Measurements from ENCODE around the gene ZNF669. TPM values are rescaled to one million over a fixed set of nuclear protein-coding genes. Genes with fewer than 3 reads are reported as not detected.
A peak's percentile ranks its signal among the peaks of the same experiment; 100 is the strongest.

ZNF669 gene
- total RNA-seq, 1 donor from 2014 or later = 10.0 TPM

DNA sequence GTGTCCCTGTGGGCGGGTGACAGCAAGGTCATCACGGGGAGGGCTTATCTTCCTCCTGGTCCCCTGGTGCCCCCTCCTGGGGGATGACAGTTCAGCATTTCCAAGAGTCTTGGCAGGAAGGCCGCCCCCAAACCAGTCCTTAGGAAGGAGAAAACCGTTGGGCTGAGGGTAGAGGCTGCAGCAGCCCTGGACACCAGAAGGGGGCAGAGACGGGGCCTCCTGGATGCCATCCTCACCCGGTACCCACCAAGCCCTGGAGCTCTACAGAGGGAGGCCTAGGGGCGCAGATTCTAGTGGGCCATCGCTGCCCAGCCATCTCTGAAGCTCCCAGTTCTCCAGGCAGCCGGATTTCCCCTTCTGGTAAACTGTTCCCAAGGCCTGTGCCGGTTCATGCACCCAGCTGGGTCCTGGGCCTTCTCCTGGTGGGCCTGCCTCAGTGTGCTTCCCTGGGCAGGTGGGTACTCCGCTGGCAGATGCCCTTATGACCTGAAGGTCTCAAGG is 14.8 kb upstream of the ZNF669 start:
- Mint-ChIP-seq H3K27me3 (ENCODE audit: unreplicated experiment) (no peaks in the 10 kb centered on the region), H3K27ac (ENCODE audit: unreplicated experiment) (no peak overlapping the region), H3K36me3 (ENCODE audit: unreplicated experiment) (no peaks in the 10 kb centered on the region), H3K4me1 (ENCODE audit: unreplicated experiment) (no peaks in the 10 kb centered on the region), H3K9me3 (ENCODE audit: unreplicated experiment) (peaks cover 3% of the 10 kb centered on the region), H3K4me3 (ENCODE audit: unreplicated experiment) (no peak overlapping the region)
- TF ChIP-seq, protein P1, sequence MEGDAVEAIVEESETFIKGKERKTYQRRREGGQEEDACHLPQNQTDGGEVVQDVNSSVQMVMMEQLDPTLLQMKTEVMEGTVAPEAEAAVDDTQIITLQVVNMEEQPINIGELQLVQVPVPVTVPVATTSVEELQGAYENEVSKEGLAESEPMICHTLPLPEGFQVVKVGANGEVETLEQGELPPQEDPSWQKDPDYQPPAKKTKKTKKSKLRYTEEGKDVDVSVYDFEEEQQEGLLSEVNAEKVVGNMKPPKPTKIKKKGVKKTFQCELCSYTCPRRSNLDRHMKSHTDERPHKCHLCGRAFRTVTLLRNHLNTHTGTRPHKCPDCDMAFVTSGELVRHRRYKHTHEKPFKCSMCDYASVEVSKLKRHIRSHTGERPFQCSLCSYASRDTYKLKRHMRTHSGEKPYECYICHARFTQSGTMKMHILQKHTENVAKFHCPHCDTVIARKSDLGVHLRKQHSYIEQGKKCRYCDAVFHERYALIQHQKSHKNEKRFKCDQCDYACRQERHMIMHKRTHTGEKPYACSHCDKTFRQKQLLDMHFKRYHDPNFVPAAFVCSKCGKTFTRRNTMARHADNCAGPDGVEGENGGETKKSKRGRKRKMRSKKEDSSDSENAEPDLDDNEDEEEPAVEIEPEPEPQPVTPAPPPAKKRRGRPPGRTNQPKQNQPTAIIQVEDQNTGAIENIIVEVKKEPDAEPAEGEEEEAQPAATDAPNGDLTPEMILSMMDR (IDR thresholded peaks at IDR 0.05) = no peak
- peak; percentile 79 for DNase-seq (ENCODE audit: extremely low spot score, unreplicated experiment)

DNA sequence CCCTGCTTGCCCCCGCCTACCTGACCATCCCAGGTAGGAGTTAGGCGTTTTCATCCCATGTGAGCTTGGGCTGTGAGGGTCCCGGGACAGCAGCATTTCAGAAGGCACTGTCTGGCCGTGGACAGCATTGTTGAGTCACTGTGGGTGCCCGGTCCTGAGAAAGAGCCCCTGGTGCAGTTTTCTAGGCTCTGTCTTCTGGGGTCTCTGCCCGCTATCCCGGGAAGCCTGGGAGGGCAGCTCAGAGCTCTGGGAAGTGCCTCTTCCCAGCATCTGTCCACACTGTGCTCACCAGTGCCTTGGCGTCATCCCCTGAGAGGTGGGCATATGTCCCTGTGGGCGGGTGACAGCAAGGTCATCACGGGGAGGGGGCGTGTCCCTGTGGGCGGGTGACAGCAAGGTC is 11.4 kb upstream of the ZNF669 start:
- no peaks in the 10 kb centered on the region for H3K9me3 Mint-ChIP-seq (ENCODE audit: unreplicated experiment)
- H3K4me1 Mint-ChIP-seq (ENCODE audit: unreplicated experiment) = peaks cover 8% of the 10 kb centered on the region
- peak; percentile 70 for DNase-seq (ENCODE audit: extremely low spot score, unreplicated experiment)
- no peak overlapping the region for H3K4me3 Mint-ChIP-seq (ENCODE audit: unreplicated experiment)
- H3K36me3 Mint-ChIP-seq (ENCODE audit: unreplicated experiment) = no peaks in the 10 kb centered on the region
- no peaks in the 10 kb centered on the region for H3K27me3 Mint-ChIP-seq (ENCODE audit: unreplicated experiment)
- no peak overlapping the region for H3K27ac Mint-ChIP-seq (ENCODE audit: unreplicated experiment)
- TF ChIP-seq, protein P1 (IDR thresholded peaks at IDR 0.05) = no peak

DNA sequence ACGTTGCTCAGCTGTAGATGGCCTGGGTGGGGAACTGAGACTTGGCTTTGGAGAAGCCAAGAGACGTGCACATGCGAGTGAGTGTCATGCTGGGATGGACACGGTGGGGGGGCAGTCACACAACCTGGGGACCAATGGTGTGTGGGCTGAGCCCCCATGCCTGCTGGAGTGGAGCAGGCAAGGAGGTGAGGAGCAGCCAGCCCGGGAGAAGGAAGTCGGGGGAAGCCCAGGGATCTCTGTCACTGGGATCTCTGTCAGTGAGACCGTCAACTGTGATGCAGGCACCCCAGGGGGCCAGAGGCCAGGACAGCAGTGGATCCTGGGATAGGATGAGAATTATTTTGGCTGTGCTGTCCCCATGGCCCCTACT is 11.0 kb upstream of the ZNF669 start:
- TF ChIP-seq, protein P1 (IDR thresholded peaks at IDR 0.05) = no peak
- H3K4me1 Mint-ChIP-seq (ENCODE audit: unreplicated experiment) = peaks cover 9% of the 10 kb centered on the region
- H3K36me3 Mint-ChIP-seq (ENCODE audit: unreplicated experiment) = no peaks in the 10 kb centered on the region
- H3K4me3 Mint-ChIP-seq (ENCODE audit: unreplicated experiment) = no peak overlapping the region
- no peaks in the 10 kb centered on the region for H3K9me3 Mint-ChIP-seq (ENCODE audit: unreplicated experiment)
- H3K27me3 Mint-ChIP-seq (ENCODE audit: unreplicated experiment) = no peaks in the 10 kb centered on the region
- no peak overlapping the region for H3K27ac Mint-ChIP-seq (ENCODE audit: unreplicated experiment)
- DNase-seq (ENCODE audit: extremely low spot score, unreplicated experiment) = peak; percentile 81

DNA sequence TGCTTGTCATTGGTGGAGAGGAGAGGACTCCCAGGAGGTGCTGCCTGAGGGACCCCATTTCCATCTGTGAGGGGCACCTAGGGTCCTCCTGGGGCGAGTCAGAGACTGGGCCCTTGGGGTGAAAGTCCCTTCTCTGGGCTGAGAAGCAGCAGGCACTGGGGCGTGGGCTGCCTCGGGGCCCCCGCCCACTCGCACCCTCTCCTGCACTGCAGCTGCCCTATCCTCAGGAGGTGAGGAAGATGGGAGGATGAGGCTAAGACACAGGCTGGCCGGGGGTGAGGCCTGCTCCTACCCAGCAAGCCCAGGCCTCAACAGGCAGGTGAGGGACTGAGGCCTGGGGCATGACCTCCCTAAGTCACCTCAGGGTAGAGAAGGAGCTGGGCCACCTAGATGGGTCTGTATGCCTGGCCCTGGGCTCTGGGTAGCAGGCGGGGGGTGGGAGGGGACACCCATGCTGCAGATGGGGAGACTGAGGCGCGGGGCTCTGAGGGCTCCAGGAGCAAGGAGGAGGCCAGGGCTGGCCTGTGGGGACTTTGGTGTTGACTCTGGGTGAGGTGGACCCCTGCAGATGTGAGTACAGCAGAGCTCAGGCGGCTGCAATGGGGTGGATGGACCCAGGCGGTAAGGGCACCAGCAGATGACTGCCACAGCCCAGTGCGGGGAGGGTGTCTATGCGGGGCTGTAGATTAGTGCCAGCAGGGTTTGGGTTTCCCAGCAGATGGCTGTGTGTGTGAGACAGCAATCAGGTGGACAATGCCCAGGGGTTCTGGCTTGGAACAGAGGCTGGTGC is 10.4 kb upstream of the ZNF669 start:
- no peaks in the 10 kb centered on the region for H3K27me3 Mint-ChIP-seq (ENCODE audit: unreplicated experiment)
- TF ChIP-seq, protein P1 (IDR thresholded peaks at IDR 0.05) = no peak
- no peaks in the 10 kb centered on the region for H3K36me3 Mint-ChIP-seq (ENCODE audit: unreplicated experiment)
- peak; percentile 80 for DNase-seq (ENCODE audit: extremely low spot score, unreplicated experiment)
- peaks cover 10% of the 10 kb centered on the region for H3K4me1 Mint-ChIP-seq (ENCODE audit: unreplicated experiment)
- H3K27ac Mint-ChIP-seq (ENCODE audit: unreplicated experiment) = no peak overlapping the region
- H3K4me3 Mint-ChIP-seq (ENCODE audit: unreplicated experiment) = no peak overlapping the region
- H3K9me3 Mint-ChIP-seq (ENCODE audit: unreplicated experiment) = no peaks in the 10 kb centered on the region

DNA sequence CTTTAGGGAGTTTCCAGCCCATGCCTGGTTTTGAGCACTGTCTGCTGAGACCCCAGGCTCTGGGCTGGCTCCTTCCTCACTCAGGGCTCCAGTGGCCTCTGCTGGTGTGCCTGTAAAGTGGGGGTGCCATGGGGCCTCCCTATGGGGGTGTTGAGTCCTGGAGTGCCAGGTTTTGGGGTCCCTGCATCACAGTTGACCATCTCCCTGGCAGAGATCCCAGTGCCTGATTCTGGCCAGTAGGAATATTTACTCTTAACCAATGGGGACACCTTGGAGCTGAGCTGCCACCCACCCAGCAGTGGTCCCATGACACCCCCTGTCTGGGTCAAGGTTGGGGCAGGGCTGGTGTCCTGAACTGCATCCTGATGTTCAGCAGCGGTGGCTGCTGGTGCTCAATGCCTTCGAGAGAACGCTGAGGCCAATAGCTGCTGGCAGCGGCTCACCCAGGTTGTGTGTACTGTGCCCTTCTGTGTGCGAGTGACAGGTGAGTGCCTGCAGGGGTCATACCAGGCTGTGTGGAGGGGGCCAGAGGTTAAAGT is 9.6 kb upstream of the ZNF669 start:
- H3K36me3 Mint-ChIP-seq (ENCODE audit: unreplicated experiment) = no peaks in the 10 kb centered on the region
- peaks cover 10% of the 10 kb centered on the region for H3K4me1 Mint-ChIP-seq (ENCODE audit: unreplicated experiment)
- H3K4me3 Mint-ChIP-seq (ENCODE audit: unreplicated experiment) = no peak overlapping the region
- DNase-seq (ENCODE audit: extremely low spot score, unreplicated experiment) = peak; percentile 71
- no peaks in the 10 kb centered on the region for H3K27me3 Mint-ChIP-seq (ENCODE audit: unreplicated experiment)
- no peak overlapping the region for H3K27ac Mint-ChIP-seq (ENCODE audit: unreplicated experiment)
- TF ChIP-seq, protein P1 (IDR thresholded peaks at IDR 0.05) = no peak
- H3K9me3 Mint-ChIP-seq (ENCODE audit: unreplicated experiment) = no peaks in the 10 kb centered on the region
